ENCODE data around the gene ATXN7L1.
A peak's percentile ranks its signal among the peaks of the same experiment; 100 is the strongest.

The ATXN7L1 gene

DNA sequence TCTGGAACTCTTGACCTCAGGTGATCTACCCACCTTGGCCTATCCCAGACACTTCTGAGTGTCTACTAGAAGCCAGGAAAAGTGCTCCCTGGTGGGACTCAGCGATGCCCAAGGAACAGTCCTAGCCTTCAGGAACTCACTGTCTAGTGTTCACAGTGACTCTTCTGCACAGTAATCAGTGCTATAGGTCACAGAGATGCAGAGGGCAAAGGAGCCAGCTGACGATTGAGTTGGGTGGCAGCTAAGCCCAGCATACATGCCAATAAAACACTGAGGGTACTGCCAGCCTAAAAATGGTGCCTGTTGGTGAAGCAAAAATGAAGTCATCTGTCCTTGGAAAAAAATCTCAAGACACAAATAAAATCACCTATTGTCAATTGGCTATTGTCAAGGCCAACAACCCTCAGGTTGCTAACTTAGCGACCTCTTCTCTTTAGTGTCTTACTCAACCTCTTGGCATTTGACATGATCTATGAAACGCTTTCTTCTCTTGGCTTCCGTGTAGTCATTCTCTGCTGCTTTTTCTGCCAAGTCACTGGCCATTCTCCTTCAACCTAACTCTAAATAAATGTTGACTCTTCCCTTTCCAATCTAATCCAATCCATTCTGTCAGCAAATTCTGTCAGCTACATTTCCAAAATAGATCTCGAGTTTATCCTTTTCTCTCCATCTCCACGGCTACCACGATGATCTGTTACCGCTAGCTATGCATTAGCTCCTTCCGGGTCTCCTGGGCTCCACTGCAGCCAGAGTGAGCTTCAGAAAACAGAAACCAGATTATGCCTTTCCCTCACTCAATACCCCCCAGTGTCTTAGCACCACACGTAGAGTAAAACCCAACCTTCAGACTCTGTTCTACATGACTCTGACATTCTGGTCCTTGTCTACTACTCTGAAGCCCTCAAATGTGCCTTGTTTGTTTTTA, 99.2 kb downstream of the ATXN7L1 start:
- DNase-seq (ENCODE audit: low spot score), result no peak

DNA sequence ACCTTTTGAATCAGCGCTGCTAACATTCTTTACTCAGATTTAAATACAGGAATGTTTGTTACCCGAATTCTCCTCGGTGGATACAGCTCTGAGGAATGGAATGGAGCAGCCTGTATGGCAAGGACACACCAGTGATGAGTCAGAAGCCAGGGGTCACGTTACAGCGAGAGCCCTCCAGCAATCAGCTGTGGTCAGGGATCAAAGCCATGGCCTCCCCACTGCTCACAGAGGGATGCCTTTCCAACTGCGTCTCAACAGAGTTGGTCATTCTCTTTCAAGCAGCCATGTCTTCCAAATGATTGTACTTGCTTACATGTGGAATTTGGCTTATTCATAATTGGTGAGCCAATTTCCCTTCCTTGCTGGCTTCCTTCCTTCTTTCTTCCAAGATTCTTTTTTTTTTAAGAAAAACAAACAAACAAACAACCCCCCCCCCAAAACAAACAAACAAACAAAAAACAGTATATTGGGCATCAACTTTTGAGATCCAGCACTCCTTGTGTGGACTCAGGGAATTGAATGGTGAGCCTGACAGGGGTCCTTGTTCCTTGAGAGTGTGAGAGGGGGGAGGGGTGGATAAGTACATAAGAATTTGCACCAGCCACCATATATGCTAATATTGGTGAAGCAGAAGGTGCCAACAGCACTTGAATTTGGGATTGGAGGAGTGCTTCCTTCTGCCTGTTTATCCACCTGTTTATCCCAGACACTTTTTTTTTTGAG, 100.2 kb downstream of the ATXN7L1 start:
- no peak for DNase-seq (ENCODE audit: low spot score)

DNA sequence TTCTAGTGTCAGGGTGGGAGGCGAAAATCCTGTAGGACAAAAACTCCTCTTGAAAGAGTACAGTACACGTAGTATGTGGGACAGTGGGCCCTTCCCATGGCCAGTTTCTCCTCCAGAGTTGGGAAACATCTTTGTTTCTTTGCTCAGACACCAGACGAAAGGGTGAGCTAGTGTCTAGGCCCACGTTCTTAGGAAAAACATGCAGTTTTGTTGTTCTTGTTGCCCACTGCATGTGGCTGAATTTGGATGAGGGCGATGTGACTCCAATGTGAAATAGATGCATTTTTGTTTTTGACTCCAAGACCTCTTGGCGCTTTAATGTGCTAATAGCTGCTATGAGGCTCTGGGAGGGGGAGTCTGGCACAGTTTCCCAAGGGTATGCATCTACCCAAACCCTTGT, 100.8 kb downstream of the ATXN7L1 start:
- no peak for DNase-seq (ENCODE audit: low spot score)

GRCh38 chr7:105773030-105773460, 103.4 kb downstream of the ATXN7L1 start:
- DNase-seq (ENCODE audit: low spot score), result no peak

DNA sequence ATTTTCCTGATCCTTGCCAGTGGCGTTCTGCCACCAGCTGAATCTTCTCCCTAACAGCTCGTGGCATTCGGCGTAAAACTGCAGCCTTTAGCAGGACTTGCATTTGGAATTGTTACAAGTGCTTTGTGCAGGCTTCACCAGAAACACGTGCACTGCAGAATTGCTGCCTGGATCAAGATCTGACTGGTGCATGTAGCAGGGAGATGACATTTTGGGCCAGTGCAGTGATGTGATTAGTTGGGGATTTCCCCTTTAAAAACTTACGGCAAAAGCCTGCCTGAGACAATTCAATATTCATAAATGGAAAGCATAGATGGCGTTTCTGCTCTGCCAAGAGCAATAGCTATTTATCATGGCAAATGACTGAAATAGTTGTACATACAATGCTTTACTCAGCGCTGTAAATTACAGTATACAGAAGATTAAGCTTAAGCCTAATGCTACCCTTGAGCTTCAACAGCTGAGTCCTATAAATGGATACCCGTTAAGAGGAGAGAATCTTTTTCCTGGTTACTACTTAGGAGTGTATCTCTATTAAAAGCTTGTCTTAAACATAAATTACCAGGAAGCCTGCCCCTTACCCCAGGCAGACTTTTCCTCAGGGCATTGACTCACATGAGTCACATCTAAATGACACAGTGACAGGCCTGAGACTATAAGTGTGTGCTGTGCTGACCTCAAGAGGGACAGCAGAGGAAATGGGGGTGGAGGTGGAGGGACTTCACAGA, 106.3 kb downstream of the ATXN7L1 start:
- no peak for DNase-seq (ENCODE audit: low spot score)

DNA sequence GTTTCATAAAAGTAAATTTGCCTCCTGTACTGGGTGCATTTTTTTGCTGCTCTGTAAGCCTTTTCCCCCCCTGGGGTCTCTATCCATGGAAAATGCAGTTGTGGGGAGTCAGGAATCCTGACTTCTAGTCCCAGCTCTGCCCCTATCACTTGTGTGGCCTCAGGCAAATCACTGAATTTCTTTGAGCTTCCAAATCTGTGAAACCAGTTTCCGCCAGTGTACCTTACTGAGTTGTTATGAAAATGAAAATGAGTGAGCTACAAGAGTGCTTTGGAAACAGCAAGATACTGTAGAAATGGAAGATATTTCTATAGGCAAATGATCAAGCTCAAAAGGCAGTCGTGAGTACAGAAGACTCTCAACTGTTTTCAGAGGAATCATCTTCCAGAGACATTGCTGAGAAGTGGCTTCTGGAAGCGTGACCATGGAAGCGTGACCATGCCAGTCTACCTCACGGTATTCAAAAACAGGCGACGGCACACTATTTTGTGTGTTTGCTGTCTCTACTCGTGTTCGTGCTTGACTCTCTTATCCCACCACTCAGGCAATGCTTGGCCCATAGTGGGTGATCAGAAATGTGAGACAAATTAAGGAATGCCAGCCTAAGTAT, 107.4 kb downstream of the ATXN7L1 start:
- DNase-seq (ENCODE audit: low spot score), result no peak

- no peak for DNase-seq (ENCODE audit: low spot score)
Measured at GRCh38 chr7:105768117-105768516, 108.3 kb downstream of the ATXN7L1 start.

DNA sequence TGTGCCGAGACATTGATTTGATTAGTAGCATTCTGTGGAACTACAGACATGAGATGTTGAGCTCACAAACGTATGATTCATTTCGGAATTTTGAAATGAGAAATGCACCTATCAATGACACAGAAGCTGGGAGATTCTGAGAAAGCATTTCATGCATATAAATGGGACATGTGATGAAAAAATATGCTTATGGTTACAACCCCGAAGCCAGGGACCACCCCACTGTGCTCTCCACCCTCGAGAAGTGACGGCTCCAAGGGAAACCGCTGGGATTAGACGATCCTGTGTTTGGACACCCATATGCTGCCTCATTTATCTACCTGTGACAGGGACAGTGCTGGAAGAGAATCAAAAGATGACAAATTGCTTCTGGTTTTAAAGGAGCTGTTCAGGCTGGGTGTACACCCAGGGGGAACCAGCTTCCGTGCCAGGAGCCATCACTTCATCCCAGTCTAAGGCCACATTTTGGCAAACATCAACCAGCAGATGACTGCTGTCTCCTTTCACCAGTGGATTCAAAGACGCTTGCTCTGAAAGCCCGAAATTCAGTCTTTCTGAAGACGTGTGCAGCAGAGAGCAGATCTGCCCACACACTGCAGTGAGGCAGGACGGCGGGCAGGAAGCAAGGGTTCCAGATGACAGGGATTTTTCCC, 109.9 kb downstream of the ATXN7L1 start:
- DNase-seq (ENCODE audit: low spot score), result no peak

DNA sequence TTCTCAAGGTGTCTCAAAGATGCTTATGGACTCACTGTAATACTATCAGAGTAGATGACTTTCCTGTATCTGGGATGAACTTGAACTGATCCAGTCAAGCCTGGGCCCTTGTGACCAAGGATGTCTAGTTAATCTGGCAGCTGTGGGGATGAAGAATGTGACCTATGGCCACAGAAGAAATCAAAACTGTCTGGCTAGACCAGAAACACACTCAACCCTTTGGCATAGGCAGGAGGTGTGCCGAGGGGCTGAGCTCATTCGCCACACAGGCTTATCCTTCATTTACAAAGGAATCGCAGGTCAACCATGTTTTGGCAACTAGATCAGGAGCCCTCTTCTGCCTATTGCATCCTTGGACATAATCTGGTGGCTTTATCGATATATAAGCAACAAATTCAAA, 110.6 kb downstream of the ATXN7L1 start:
- no peak for DNase-seq (ENCODE audit: low spot score)

GRCh38 chr7:105764506-105764905, 111.9 kb downstream of the ATXN7L1 start:
- DNase-seq (ENCODE audit: low spot score), result no peak

DNA sequence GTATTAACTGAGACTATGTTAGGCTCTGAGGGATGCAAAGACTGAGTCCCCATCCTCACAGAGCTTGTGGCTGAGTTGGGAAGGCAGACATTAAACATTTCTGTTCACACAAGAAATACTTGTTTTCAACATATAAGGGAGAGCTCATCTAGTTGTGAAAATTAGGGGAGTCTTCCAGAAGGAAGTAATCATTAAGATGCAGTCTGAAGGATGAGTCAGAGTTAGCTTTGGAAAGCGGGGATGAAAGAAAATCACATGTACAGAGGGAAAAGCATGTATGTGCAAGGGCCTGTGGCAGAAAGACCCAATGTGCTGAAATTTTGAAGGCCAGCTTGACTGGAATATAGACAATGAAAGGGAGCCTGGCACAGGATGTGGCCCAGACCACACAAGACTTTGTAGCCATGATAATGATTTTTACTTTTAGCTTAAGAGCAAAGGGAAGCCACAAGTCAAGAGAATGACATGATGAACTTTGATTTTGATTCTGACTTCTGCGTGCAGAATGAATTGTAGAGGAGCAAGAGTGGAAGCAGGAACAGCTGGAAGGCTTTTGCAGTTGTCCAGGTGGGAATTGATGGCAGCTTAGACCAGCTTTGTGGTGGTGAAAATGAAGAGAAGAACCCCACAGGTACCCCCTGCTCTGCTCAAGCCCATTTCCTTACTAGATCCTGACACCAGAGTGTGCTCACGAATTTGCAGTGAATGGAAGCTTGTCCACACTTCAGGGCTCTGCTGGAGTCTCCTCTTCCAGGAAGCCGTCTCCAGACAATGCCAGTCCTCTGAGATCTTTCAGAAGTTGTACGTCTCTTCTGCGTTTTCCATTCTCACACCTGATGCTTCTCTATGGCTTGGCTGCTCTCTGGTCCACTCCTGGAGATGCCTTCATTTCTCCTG, 115.6 kb downstream of the ATXN7L1 start:
- DNase-seq (ENCODE audit: low spot score), result no peak

DNA sequence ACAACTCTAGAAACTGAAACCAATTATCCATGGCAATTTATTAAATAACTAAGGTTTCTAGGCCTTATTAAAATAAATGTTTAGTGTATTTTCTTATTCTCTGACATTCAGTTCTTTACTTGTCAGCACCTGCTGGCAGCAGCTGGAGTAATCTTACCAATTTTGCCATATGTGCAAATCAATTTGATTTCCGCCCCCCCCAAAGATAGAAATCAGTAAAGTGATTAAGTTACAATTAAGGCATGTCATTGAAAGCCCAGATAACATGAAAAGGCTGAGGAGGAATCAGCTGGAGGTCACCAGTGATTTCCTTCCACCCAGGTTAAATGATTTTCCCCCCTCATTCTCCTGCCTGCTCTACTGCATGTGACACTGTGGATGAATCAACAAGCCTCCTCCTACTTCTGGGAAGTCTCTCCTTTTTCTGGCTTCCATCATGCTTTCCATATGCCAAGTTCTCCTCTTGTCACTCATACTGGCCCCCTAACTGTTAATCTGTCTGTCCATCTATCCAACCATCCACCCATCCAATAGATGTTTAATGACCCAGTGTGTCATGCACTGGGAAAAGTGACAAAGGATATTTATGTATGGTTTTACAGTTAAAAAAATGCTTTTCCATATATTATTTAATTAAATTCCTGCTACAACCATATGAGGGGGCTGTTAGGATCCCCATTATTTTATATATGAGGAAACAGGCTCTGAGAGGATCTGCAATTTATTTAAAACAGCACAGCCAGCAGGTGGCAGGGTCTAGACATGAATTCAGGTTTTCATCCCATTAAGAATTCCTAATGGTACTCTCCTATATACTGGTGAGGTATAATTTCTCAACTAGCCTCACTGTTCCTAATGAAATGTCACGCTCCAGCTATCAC, 116.5 kb downstream of the ATXN7L1 start:
- peak; percentile 21 for DNase-seq (ENCODE audit: low spot score)

DNA sequence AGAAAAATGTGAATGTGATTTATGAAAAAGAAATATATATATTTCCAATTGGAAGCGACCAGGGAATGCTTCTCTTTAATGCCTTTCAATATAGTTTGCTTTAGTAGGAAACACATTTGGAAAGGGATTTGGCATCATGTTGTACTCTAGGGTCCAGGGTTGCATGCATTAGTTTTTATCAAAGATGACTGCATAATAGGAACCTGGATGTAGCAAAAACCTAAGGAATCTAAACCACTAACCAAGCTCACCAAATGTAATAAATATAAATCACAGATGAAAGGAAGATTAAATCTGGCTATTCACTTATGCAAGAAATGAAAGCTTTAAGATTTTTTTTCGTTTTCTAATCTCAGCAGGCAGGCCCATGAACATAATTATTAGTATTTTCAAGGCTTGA, 120.0 kb downstream of the ATXN7L1 start:
- DNase-seq (ENCODE audit: low spot score), result no peak

DNA sequence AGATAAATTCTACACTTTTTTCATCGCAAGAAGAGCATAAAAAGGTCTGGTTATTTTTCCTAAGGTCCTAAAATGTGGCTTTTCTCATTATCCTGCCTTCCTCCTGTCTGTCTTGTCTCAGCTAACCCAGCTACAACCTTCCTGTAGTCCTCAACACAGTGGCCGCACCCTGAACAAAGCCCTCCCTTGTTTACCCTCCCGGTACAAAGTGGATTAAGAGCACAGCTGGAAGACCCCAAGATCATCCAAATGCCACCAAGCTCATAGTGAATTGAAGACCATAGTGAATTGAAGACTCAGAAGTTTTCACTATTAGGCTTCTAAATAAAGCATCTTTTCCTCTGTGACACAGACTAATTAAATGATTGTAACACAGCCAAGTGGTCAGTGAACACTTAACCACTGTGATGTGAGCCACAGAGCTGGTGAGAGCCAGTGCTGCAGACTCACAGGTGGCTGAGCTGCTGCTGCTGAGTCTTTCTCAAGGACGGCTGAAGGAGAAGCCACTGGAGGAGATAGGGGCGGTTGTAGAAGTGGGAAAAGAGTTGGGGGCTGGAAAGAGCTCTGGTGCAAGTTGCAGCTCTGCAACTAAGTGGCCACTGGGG, 123.6 kb downstream of the ATXN7L1 start:
- DNase-seq (ENCODE audit: low spot score), result no peak

GRCh38 chr7:105751054-105751453, 125.3 kb downstream of the ATXN7L1 start:
- no peak for DNase-seq (ENCODE audit: low spot score)

DNA sequence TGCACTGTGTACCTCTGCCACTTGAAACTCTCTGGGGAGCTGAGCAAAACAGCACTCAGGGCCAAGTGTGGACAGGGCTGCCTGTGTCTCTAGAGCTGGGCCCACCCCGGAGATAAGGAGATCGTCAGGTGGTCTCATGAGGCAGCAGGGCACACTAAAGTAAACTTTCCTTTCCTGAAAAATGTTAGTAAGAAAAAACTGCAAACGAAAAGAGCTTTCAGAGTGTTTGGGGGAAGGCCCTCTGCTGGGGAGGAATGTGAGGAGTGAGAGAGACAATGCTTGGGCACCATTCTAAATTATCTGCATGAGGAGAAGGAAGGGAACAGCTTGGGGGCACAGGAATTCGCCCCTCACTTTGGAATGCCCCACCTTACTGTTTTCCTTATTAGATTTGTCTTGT, 127.7 kb downstream of the ATXN7L1 start:
- DNase-seq (ENCODE audit: low spot score), result no peak

DNA sequence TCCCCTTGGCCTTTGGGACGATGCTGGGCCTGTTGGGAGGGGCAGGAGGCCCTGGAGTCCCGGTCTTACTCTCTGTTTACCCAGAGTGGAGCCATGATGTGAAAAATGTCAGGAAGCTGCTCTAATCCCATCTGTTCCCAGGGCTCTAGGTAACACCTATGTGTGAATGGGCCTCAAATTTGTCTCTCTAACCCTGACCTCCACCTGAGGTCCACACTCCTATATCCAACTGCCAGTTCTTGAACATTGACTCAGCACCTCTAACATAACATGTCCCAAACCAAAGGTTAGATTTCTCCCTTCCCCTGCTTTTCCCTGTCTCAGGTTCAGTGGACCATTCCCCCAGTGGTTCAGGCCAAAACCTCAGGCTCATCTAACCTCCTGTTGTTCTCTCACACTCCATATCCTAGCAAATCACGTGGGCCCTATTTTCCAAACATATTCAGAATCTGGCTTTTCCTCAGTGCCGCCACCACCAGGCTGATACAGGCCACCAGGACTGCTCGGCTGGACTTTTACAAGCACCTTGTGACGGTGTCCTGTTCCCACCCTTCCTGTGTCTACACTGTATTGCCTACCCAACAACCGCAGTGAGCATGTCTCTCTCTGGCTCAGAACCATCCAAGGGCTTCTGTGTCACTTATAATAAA, 130.6 kb downstream of the ATXN7L1 start:
- DNase-seq (ENCODE audit: low spot score), result no peak

GRCh38 chr7:105744258-105744657, 132.1 kb downstream of the ATXN7L1 start:
- no peak for DNase-seq (ENCODE audit: low spot score)

All from hematopoietic multipotent progenitor cell treated with erythropoietin and hydrocortisone succinate and interleukin-3 and kit ligand, for 17 days (in vitro differentiated cells).